HepG2 (cell line): ENCODE data around the gene TPCN2.

Experiments
- ARID3A ChIP-seq: IDR thresholded peaks from 2 replicates; pipeline ENCODE4 v1.6.1; 2012; ENCODE audit warnings: low read depth, low read length, improper control_type of control experiment
- CTCF ChIP-seq: sonication (generic); formaldehyde crosslinking; IDR thresholded peaks from 2 replicates; pipeline ENCODE4 v1.5.0; 2020; ENCODE audit warnings: mild to moderate bottlenecking, missing genetic modification reagents, moderate library complexity
- EZH2 ChIP-seq: conservative IDR thresholded peaks from 2 replicates; pipeline ENCODE4 v1.6.1; 2012; ENCODE audit warnings: mild to moderate bottlenecking, low read depth, low read length, moderate library complexity
- HDAC1 ChIP-seq: sonication (generic); formaldehyde crosslinking; IDR thresholded peaks from 2 replicates; pipeline ENCODE4 v1.5.1; 2020; ENCODE audit warnings: mild to moderate bottlenecking, missing genetic modification reagents
- MTA1 ChIP-seq: sonication (generic); formaldehyde crosslinking; IDR thresholded peaks from 2 replicates; pipeline ENCODE4 v1.4.0; 2020; ENCODE audit warnings: missing genetic modification reagents, mild to moderate bottlenecking, borderline replicate concordance
- RERE ChIP-seq: IDR thresholded peaks from 2 replicates; pipeline ENCODE4 v1.6.1; 2016; ENCODE audit warnings: low read depth, missing genetic modification reagents, missing compliant biosample characterization
- REST ChIP-seq, 2 experiments: IDR thresholded peaks; 2 replicates each; pipeline ENCODE4 v1.6.1; 2011 to 2012; ENCODE audit warnings: low read length in 2 of 2, borderline replicate concordance in 1 of 2, low read depth in 1 of 2, mild to moderate bottlenecking in 1 of 2, moderate library complexity in 1 of 2
- SYNCRIP ChIP-seq: fragments of 200-400 bp; formaldehyde crosslinking; IDR thresholded peaks from 2 replicates; pipeline ENCODE4 v1.6.1; 2018; ENCODE audit warnings: mild to moderate bottlenecking, low read depth, low read length; ENCODE audit not compliant: insufficient read depth
- YEATS4 ChIP-seq: sonication (generic); formaldehyde crosslinking; IDR thresholded peaks from 2 replicates; pipeline ENCODE4 v1.4.0; 2020; ENCODE audit warnings: missing genetic modification reagents, borderline replicate concordance
- ZBTB20 ChIP-seq: sonication (generic); formaldehyde crosslinking; IDR thresholded peaks from 2 replicates; pipeline ENCODE4 v1.8.1; 2023; ENCODE audit warnings: missing genetic modification reagents, low read depth, mild to moderate bottlenecking, borderline replicate concordance
- ZBTB26 ChIP-seq: IDR thresholded peaks from 2 replicates; pipeline ENCODE4 v1.6.1; 2016; ENCODE audit warnings: missing compliant biosample characterization, missing genetic modification reagents, borderline replicate concordance
- TF ChIP-seq, protein P1 (sequence below): sonication (generic); formaldehyde crosslinking; IDR thresholded peaks from 2 replicates; pipeline ENCODE4 v1.5.0; 2020; ENCODE audit warnings: mild to moderate bottlenecking, missing genetic modification reagents
- TF ChIP-seq, protein P2 (sequence below): sonication (generic); formaldehyde crosslinking; IDR thresholded peaks from 2 replicates; pipeline ENCODE4 v1.4.0; 2020; ENCODE audit warnings: missing genetic modification reagents

- TF ChIP-seq REST (IDR thresholded peaks at IDR 0.05; ENCODE audit: borderline replicate concordance in 1 of 2, low read depth in 1 of 2, low read length in 2 of 2): no peak
- no peak for TF ChIP-seq CTCF (CRISPR knock-in tag)
- no peak for TF ChIP-seq MTA1
- no peak for TF ChIP-seq HDAC1 (CRISPR knock-in tag)
- TF ChIP-seq, protein P1, sequence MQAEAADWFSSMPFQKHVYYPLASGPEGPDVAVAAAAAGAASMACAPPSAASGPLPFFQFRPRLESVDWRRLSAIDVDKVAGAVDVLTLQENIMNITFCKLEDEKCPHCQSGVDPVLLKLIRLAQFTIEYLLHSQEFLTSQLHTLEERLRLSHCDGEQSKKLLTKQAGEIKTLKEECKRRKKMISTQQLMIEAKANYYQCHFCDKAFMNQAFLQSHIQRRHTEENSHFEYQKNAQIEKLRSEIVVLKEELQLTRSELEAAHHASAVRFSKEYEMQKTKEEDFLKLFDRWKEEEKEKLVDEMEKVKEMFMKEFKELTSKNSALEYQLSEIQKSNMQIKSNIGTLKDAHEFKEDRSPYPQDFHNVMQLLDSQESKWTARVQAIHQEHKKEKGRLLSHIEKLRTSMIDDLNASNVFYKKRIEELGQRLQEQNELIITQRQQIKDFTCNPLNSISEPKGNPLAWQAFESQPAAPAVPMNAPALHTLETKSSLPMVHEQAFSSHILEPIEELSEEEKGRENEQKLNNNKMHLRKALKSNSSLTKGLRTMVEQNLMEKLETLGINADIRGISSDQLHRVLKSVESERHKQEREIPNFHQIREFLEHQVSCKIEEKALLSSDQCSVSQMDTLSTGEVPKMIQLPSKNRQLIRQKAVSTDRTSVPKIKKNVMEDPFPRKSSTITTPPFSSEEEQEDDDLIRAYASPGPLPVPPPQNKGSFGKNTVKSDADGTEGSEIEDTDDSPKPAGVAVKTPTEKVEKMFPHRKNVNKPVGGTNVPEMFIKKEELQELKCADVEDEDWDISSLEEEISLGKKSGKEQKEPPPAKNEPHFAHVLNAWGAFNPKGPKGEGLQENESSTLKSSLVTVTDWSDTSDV (CRISPR knock-in tag): no peak
- TF ChIP-seq ZBTB26 (CRISPR knock-in tag): no peak
- TF ChIP-seq SYNCRIP: no peak
- TF ChIP-seq YEATS4: no peak
- no peak for TF ChIP-seq ARID3A
- no peak for TF ChIP-seq RERE (CRISPR knock-in tag)
- TF ChIP-seq EZH2: no peak
- TF ChIP-seq, protein P2, sequence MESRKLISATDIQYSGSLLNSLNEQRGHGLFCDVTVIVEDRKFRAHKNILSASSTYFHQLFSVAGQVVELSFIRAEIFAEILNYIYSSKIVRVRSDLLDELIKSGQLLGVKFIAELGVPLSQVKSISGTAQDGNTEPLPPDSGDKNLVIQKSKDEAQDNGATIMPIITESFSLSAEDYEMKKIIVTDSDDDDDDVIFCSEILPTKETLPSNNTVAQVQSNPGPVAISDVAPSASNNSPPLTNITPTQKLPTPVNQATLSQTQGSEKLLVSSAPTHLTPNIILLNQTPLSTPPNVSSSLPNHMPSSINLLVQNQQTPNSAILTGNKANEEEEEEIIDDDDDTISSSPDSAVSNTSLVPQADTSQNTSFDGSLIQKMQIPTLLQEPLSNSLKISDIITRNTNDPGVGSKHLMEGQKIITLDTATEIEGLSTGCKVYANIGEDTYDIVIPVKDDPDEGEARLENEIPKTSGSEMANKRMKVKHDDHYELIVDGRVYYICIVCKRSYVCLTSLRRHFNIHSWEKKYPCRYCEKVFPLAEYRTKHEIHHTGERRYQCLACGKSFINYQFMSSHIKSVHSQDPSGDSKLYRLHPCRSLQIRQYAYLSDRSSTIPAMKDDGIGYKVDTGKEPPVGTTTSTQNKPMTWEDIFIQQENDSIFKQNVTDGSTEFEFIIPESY (CRISPR knock-in tag): no peak
- TF ChIP-seq ZBTB20 (CRISPR knock-in tag): no peak
These were observed 37.6 kb upstream of the TPCN2 start for GRCh38 chr11:69010964-69011623.
